ENCODE measurements around the gene MGAT3. TPM values are rescaled to one million over a fixed set of nuclear protein-coding genes. Genes with fewer than 3 reads are reported as not detected.

The MGAT3 gene
- total and polyA plus RNA-seq, 9 of the 15 experiments (the other 6 are each of a cell fraction or from before 2014, with no cell fraction given) = 0.10 to 11.5 (median 4.6) TPM

- Histone ChIP-seq H3K27ac (ENCODE audit: extremely low read depth, low read depth, low read length) (peak within 1 kb of the TSS; percentile 92), H3K9ac (ENCODE audit: insufficient read depth in 1 of 2, low read depth in 2 of 2, low read length in 2 of 2) (peak within 1 kb of the TSS; percentile 98), H3K9me3 (replicated peaks; ENCODE audit: control insufficient read depth, insufficient read depth, low read depth, low read length) (no peaks in the 10 kb centered on the region), H3K27me3 (ENCODE audit: control insufficient read depth in 2 of 2, insufficient read depth in 2 of 2, low read length in 2 of 2) (no peaks in the 10 kb centered on the region), H2AFZ (ENCODE audit: low read depth, low read length) (peak within 1 kb of the TSS; percentile 98), H3K4me2 (ENCODE audit: insufficient read depth, low read length) (peak within 1 kb of the TSS; percentile 97), H3K4me1 (replicated peaks in 1 of 2; ENCODE audit: control insufficient read depth in 2 of 2, insufficient read depth in 2 of 2, low read length in 2 of 2) (peaks cover 29 to 58% of the 10 kb centered on the region in 2 experiments; a peak in 4 of 5 replicates), H3K4me3 (peak within 1 kb of the TSS; percentile 97), H3K9me1 (ENCODE audit: control insufficient read depth, insufficient read depth, low read length) (no peaks in the 10 kb centered on the region), H4K20me1 (replicated peaks; ENCODE audit: control insufficient read depth, insufficient read depth, low read length) (peaks cover 7% of the 10 kb centered on the region), H3K79me2 (ENCODE audit: control insufficient read depth, insufficient read depth, low read length) (peaks cover 46% of the 10 kb centered on the region), H3K36me3 (ENCODE audit: control insufficient read depth, insufficient read depth, low read length) (peaks cover 42% of the 10 kb centered on the region)
- ATAC-seq (peak; percentile 89), FAIRE-seq (peak; percentile 99), DNase-seq (ENCODE audit: extremely low read depth in 1 of 4, low spot score in 3 of 4) (peak; percentile 83 to 99 (median 88))
- in situ Hi-C loops (cut with MboI) (loop anchor here (5.0 to 10.0 kb wide), 2 partner anchors 370 to 652 kb away; no protein-coding TSS in a partner anchor), intact Hi-C loops (cut with micrococcal nuclease) (loop anchor here (5.0 kb wide), 2 partner anchors 35 to 505 kb away; no protein-coding TSS in a partner anchor)
- no TSS peak for BruUV-seq (replicated peaks)
- POLR2A ChIA-PET = interaction anchor here (0.5 to 1.0 kb wide), 6 partner anchors 9 to 512 kb away, joined by 3 to 19 read pairs (median 4); no protein-coding TSS in a partner anchor
- CTCF ChIA-PET (ENCODE audit: low intra/inter-chr PET ratio) = interaction anchor here (0.6 kb wide), 1 partner anchor 492 kb away, joined by 3 read pairs; no protein-coding TSS in a partner anchor
- WGBS (ENCODE audit: insufficient coverage, low coverage, missing lambda C conversion rate) = under 1% methylated on average over 47 of the region's 67 CpGs
- TF ChIP-seq MIER1 (IDR thresholded peaks at IDR 0.05; ENCODE audit: low read depth) = no peak
- no peak for TF ChIP-seq PTRF (tag; IDR thresholded peaks at IDR 0.05)
- no peak for TF ChIP-seq ZNF586 (CRISPR knock-in tag; conservative IDR thresholded peaks at IDR 0.05)
- TF ChIP-seq EHMT2 (IDR thresholded peaks at IDR 0.05) = no peak
- TF ChIP-seq XRCC4 (IDR thresholded peaks at IDR 0.05; ENCODE audit: extremely low read depth, insufficient read depth, insufficient read length) = no peak
- TF ChIP-seq CREBBP (IDR thresholded peaks at IDR 0.05; ENCODE audit: low read depth, low read length) = no peak
- 0 out of 2 replicates have a peak, but pooled peaks have one; percentile 74 for TF ChIP-seq ELF2 (CRISPR knock-in tag; IDR thresholded peaks at IDR 0.05)
- TF ChIP-seq TCF7 (IDR thresholded peaks at IDR 0.05; ENCODE audit: borderline replicate concordance) = no peak
- TF ChIP-seq IRF2 (CRISPR knock-in tag; IDR thresholded peaks at IDR 0.05) = no peak
- no peak; the same call in 1 of the 2 replicates for TF ChIP-seq USF1 (CRISPR knock-in tag; IDR thresholded peaks at IDR 0.05)
- no peak; the same call in 1 of the 2 replicates for TF ChIP-seq ZNF121 (CRISPR knock-in tag; conservative IDR thresholded peaks at IDR 0.05)
- no peak for TF ChIP-seq BRF1 (IDR thresholded peaks at IDR 0.05; ENCODE audit: borderline replicate concordance, extremely low read depth, insufficient read length)
- TF ChIP-seq FOXA3 (CRISPR knock-in tag; conservative IDR thresholded peaks at IDR 0.05 in 1 of 2, IDR thresholded peaks at IDR 0.05 in 1 of 2) = no peak
- no peak for TF ChIP-seq HMG20B (CRISPR knock-in tag; IDR thresholded peaks at IDR 0.05)
- no peak for TF ChIP-seq HDAC8 (tag; IDR thresholded peaks at IDR 0.05)
- no peak; the same call in 1 of the 2 replicates for TF ChIP-seq TCF3 (CRISPR knock-in tag; IDR thresholded peaks at IDR 0.05)
- no peak for TF ChIP-seq RCOR1 (IDR thresholded peaks at IDR 0.05; ENCODE audit: borderline replicate concordance in 1 of 2, low read depth in 2 of 2, low read length in 2 of 2)
- TF ChIP-seq RAD21 (CRISPR knock-in tag; conservative IDR thresholded peaks at IDR 0.05 in 1 of 2, IDR thresholded peaks at IDR 0.05 in 1 of 2) = no peak
- TF ChIP-seq GTF2F1 (IDR thresholded peaks at IDR 0.05; ENCODE audit: low read depth, low read length) = no peak
- no peak for TF ChIP-seq ETS2 (tag; IDR thresholded peaks at IDR 0.05; ENCODE audit: borderline replicate concordance, poor library complexity, severe bottlenecking)
- no peak for TF ChIP-seq ZFPM2 (CRISPR knock-in tag; IDR thresholded peaks at IDR 0.05)
- no peak for TF ChIP-seq CBFA2T2 (conservative IDR thresholded peaks at IDR 0.05)
Observed at GRCh38 chr22:39532215-39533073, 75.6 kb downstream of the MGAT3 start, which contains the start of gene RPS19BP1. RPS19BP1 (minus strand) TSS chr22:39532748; CDS start chr22:39532738, 10 bp downstream.
